ENCODE measurements around the gene MBD3L2B.
A peak's percentile ranks its signal among the peaks of the same experiment; 100 is the strongest.
"Not testable (repeated sequence)": the region's sequence is repeated elsewhere in the genome, so short reads cannot be mapped to it uniquely, and the experiment has no call there.

Gene MBD3L2B

DNA sequence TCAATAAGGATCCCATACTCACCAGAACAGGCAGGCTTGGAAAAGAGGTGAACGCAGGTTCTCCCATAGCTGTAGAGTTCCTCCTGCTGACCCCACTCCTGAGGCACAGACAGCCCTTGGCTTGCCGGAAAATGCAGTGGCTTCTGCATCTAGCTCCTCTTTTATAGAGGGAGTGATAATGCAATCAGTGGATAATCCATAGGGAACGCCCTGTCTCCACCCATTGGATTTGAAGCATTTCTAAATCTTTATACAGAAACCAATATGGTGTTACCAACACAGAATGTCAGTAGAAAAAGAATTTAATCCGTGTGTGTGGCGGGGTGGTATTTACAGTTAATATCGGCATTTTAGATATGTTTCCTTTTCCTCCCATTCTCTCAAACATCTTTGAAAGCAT lies at the start of gene MBD3L2B:
Gene MBD3L2B (minus strand): TSS at position 101 of the 400 bp plus-strand sequence. CDS start 34 bp downstream, at position 67.
- H3K9ac ChIP-seq (ENCODE audit: low read length); H3K27me3 ChIP-seq (ENCODE audit: control insufficient read depth in 1 of 2, insufficient read depth in 2 of 2, low read length in 2 of 2); H3K9me3 ChIP-seq (ENCODE audit: low read length); H3K4me1 ChIP-seq (ENCODE audit: insufficient read depth, low read length); H3K27ac ChIP-seq (ENCODE audit: low read depth, low read length); H3K36me3 ChIP-seq (ENCODE audit: insufficient read depth, low read length); H3K4me3 ChIP-seq (ENCODE audit: low read depth in 1 of 2, low read length in 2 of 2): not testable (repeated sequence)

- Histone ChIP-seq H3K9ac (ENCODE audit: low read length) (peak overlapping the region; percentile 81), H3K4me1 (ENCODE audit: insufficient read depth, low read length) (peaks cover 10% of the 10 kb centered on the region), H3K36me3 (ENCODE audit: insufficient read depth, low read length) (peaks cover 30% of the 10 kb centered on the region), H3K4me3 (ENCODE audit: low read depth in 1 of 2, low read length in 2 of 2) (peak overlapping the region; percentile 98), H3K27ac (ENCODE audit: low read depth, low read length) (peak overlapping the region; percentile 93), H3K9me3 (ENCODE audit: low read length) (no peaks in the 10 kb centered on the region), H3K27me3 (ENCODE audit: control insufficient read depth in 1 of 2, insufficient read depth in 2 of 2, low read length in 2 of 2) (no peaks in the 10 kb centered on the region)
These were observed 48.6 kb upstream of the MBD3L2B start for GRCh38 chr19:7069904-7070226.

DNA sequence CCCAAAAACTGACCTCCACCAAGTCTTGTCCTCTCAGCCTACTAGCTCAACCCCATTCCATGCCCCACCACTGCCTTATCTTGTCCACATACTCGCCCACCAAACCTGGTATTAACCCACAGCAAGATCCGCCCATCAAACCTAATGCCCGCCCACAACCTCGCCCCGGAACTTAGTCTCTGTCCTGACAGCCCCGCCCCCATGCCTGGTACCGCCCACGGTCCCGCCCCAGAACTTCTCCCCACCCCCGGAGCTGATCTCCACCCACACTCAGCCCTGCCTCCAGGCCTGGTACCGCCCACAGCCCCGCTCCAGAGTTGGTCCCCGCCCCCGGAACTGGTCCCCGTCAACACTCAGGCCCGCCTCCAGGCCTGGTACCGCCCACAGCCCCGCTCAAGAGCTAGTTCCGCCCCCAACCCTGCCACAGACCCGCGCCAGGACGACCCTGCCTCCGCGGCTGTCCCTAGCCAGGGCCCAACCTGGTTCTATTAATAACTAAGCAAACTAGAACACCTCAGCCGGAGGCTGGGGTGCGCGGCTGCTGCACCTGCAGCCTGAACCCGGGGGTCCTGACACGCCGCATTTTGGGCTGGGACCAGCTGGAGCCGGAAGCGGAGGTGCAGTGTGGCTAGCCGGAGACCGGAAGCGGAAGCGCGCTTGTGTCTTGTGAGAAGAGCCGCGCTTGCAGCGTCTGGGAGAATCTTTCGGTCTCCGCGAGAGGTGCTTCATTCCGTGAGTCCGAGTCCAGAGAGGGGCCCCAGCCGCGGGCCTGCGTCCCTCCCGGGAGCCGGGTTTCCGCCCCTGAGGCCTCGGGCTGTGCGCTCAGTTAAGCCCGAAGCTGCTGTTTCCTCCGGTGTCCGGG lies 48.0 kb upstream of the MBD3L2B start, which contains the start of gene ZNF557:
Gene ZNF557 (plus strand): TSS at position 662 of the 862 bp plus-strand sequence. CDS start 5,372 bp downstream, outside the sequence.
- peak within 1 kb of the TSS; percentile 98 for H3K4me3 ChIP-seq (ENCODE audit: low read depth in 1 of 2, low read length in 2 of 2)

DNA sequence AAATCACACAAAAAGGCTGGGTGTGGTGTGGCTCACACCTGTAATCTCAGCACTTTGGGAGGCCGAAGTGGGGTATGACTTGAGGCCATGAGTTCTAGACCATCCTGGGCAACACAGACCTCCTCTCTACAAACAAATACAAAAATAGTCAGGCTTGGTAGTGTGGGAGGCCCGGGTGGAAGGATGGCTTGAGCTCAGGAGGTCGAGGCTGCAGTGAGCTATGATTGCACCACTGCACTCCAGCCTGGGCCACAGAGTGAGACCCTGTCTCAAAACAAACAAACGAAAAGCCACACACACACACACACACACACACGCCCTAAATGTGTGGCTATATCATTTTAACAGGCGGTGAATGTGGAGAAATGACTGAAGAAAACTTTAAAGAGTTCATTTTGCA lies 47.4 kb upstream of the MBD3L2B start:
- Histone ChIP-seq H3K4me3 (ENCODE audit: low read depth in 1 of 2, low read length in 2 of 2) (no peak overlapping the region), H3K36me3 (ENCODE audit: insufficient read depth, low read length) (peaks cover 17% of the 10 kb centered on the region), H3K27ac (ENCODE audit: low read depth, low read length) (no peak overlapping the region), H3K27me3 (ENCODE audit: control insufficient read depth in 1 of 2, insufficient read depth in 2 of 2, low read length in 2 of 2) (no peaks in the 10 kb centered on the region), H3K9me3 (ENCODE audit: low read length) (no peaks in the 10 kb centered on the region), H3K9ac (ENCODE audit: low read length) (no peak overlapping the region), H3K4me1 (ENCODE audit: insufficient read depth, low read length) (peaks cover 10% of the 10 kb centered on the region)

More for the DNA sequence above, 48.0 kb upstream of the MBD3L2B start, which contains the start of gene ZNF557:
- H3K9me3 ChIP-seq (ENCODE audit: low read length), result no peaks in the 10 kb centered on the region
- peak within 1 kb of the TSS; percentile 81 for H3K9ac ChIP-seq (ENCODE audit: low read length)
- no peaks in the 10 kb centered on the region for H3K27me3 ChIP-seq (ENCODE audit: control insufficient read depth in 1 of 2, insufficient read depth in 2 of 2, low read length in 2 of 2)
- peaks cover 10% of the 10 kb centered on the region for H3K4me1 ChIP-seq (ENCODE audit: insufficient read depth, low read length)
- peaks cover 24% of the 10 kb centered on the region for H3K36me3 ChIP-seq (ENCODE audit: insufficient read depth, low read length)
- H3K27ac ChIP-seq (ENCODE audit: low read depth, low read length), result peak within 1 kb of the TSS; percentile 93

DNA sequence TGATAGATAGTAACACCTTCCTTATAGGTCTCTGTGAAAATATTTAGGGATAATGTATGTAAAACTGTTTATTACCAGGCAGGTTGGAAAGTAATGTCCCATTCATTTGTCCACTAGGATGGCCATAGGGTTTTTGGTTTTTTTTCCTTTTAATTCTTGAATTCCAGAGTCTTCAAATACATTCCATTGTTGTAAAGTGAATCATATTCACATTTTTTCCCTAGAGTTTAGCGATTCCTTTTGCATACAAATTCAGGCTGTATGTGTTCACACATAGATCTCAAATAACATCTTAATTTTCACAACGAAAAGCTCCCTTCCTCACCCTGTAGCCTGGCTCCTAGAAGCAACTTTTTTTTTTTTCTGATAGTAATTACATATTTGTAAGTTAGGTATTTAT lies 46.5 kb upstream of the MBD3L2B start:
- Histone ChIP-seq H3K27ac (ENCODE audit: low read depth, low read length) (no peak overlapping the region), H3K4me3 (ENCODE audit: low read depth in 1 of 2, low read length in 2 of 2) (no peak overlapping the region), H3K9ac (ENCODE audit: low read length) (no peak overlapping the region), H3K36me3 (ENCODE audit: insufficient read depth, low read length) (peaks cover 10% of the 10 kb centered on the region), H3K9me3 (ENCODE audit: low read length) (no peaks in the 10 kb centered on the region), H3K4me1 (ENCODE audit: insufficient read depth, low read length) (peaks cover 10% of the 10 kb centered on the region), H3K27me3 (ENCODE audit: control insufficient read depth in 1 of 2, insufficient read depth in 2 of 2, low read length in 2 of 2) (no peaks in the 10 kb centered on the region)

GRCh38 chr19:7067122-7067521 lies 45.9 kb upstream of the MBD3L2B start:
- H3K4me1 ChIP-seq (ENCODE audit: insufficient read depth, low read length), result peaks cover 10% of the 10 kb centered on the region
- not testable (repeated sequence) for H3K27ac ChIP-seq (ENCODE audit: low read depth, low read length); H3K4me3 ChIP-seq (ENCODE audit: low read depth in 1 of 2, low read length in 2 of 2); H3K27me3 ChIP-seq (ENCODE audit: control insufficient read depth in 1 of 2, insufficient read depth in 2 of 2, low read length in 2 of 2); H3K9ac ChIP-seq (ENCODE audit: low read length); H3K9me3 ChIP-seq (ENCODE audit: low read length); H3K36me3 ChIP-seq (ENCODE audit: insufficient read depth, low read length)

GRCh38 chr19:7063764-7064418 lies 42.7 kb upstream of the MBD3L2B start:
- no peaks in the 10 kb centered on the region for H3K27me3 ChIP-seq (ENCODE audit: control insufficient read depth in 1 of 2, insufficient read depth in 2 of 2, low read length in 2 of 2)
- no peaks in the 10 kb centered on the region for H3K36me3 ChIP-seq (ENCODE audit: insufficient read depth, low read length)
- H3K27ac ChIP-seq (ENCODE audit: low read depth, low read length), result no peak overlapping the region
- H3K9ac ChIP-seq (ENCODE audit: low read length), result no peak overlapping the region
- no peaks in the 10 kb centered on the region for H3K4me1 ChIP-seq (ENCODE audit: insufficient read depth, low read length)
- H3K4me3 ChIP-seq (ENCODE audit: low read depth in 1 of 2, low read length in 2 of 2), result no peak overlapping the region
- no peaks in the 10 kb centered on the region for H3K9me3 ChIP-seq (ENCODE audit: low read length)

DNA sequence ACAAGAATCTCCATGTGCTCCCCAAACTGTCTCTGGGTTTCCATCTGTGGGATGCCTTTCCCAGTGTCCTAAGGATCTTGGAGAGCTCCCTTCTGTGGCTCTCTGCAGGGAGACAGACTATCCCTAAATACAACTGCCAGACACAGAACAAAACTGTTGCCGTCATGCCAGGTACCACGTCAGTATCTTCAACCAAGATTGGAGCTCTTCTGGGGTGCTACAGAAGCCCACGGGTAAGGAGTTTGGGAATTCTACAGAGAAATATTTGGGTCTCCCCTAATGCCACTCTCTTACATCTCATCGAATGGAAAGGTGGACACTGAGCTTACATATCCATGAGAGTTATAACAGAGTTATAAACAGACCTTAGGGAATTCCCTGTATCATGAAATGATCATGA lies 42.1 kb upstream of the MBD3L2B start:
- Histone ChIP-seq H3K9ac (ENCODE audit: low read length) (no peak overlapping the region), H3K27ac (ENCODE audit: low read depth, low read length) (no peak overlapping the region), H3K27me3 (ENCODE audit: control insufficient read depth in 1 of 2, insufficient read depth in 2 of 2, low read length in 2 of 2) (no peaks in the 10 kb centered on the region)

GRCh38 chr19:7059977-7060376 lies 38.7 kb upstream of the MBD3L2B start:
- H3K4me1 ChIP-seq (ENCODE audit: insufficient read depth, low read length); H3K27ac ChIP-seq (ENCODE audit: low read depth, low read length); H3K27me3 ChIP-seq (ENCODE audit: control insufficient read depth in 1 of 2, insufficient read depth in 2 of 2, low read length in 2 of 2); H3K4me3 ChIP-seq (ENCODE audit: low read depth in 1 of 2, low read length in 2 of 2); H3K9ac ChIP-seq (ENCODE audit: low read length); H3K36me3 ChIP-seq (ENCODE audit: insufficient read depth, low read length); H3K9me3 ChIP-seq (ENCODE audit: low read length): not testable (repeated sequence)

More for the DNA sequence above, 42.1 kb upstream of the MBD3L2B start:
- no peak overlapping the region for H3K4me3 ChIP-seq (ENCODE audit: low read depth in 1 of 2, low read length in 2 of 2)
- no peaks in the 10 kb centered on the region for H3K9me3 ChIP-seq (ENCODE audit: low read length)
- no peaks in the 10 kb centered on the region for H3K4me1 ChIP-seq (ENCODE audit: insufficient read depth, low read length)
- H3K36me3 ChIP-seq (ENCODE audit: insufficient read depth, low read length), result no peaks in the 10 kb centered on the region

GRCh38 chr19:7058576-7058975 lies 37.3 kb upstream of the MBD3L2B start, which contains the start of gene MBD3L3:
TSS of gene MBD3L3 (minus strand) at chr19:7058676. CDS start at chr19:7058605, 71 bp downstream.
- not testable (repeated sequence) for H3K4me3 ChIP-seq (ENCODE audit: low read depth in 1 of 2, low read length in 2 of 2); H3K27ac ChIP-seq (ENCODE audit: low read depth, low read length); H3K4me1 ChIP-seq (ENCODE audit: insufficient read depth, low read length); H3K27me3 ChIP-seq (ENCODE audit: control insufficient read depth in 1 of 2, insufficient read depth in 2 of 2, low read length in 2 of 2); H3K9me3 ChIP-seq (ENCODE audit: low read length); H3K9ac ChIP-seq (ENCODE audit: low read length); H3K36me3 ChIP-seq (ENCODE audit: insufficient read depth, low read length)

- H3K27me3 ChIP-seq (ENCODE audit: control insufficient read depth in 1 of 2, insufficient read depth in 2 of 2, low read length in 2 of 2); H3K4me3 ChIP-seq (ENCODE audit: low read depth in 1 of 2, low read length in 2 of 2); H3K4me1 ChIP-seq (ENCODE audit: insufficient read depth, low read length); H3K36me3 ChIP-seq (ENCODE audit: insufficient read depth, low read length); H3K27ac ChIP-seq (ENCODE audit: low read depth, low read length); H3K9ac ChIP-seq (ENCODE audit: low read length); H3K9me3 ChIP-seq (ENCODE audit: low read length): not testable (repeated sequence)
These were observed 35.1 kb upstream of the MBD3L2B start for GRCh38 chr19:7056371-7056770.

Measured in muscle layer of colon (tissue), 2 donors.